Measurements from ENCODE around the gene VSTM4.

VSTM4 gene

GRCh38 chr10:49151481-49151880 is 36.2 kb upstream of the VSTM4 start:
- Histone ChIP-seq H2BK15ac (ENCODE audit: low read depth, poor library complexity, severe bottlenecking) (no peak overlapping the region), H3K4me1 (ENCODE audit: control insufficient read depth, insufficient read depth, low read depth, low read length) (peaks cover 2% of the 10 kb centered on the region), H3K23ac (ENCODE audit: low read length in 2 of 2) (no peak overlapping the region), H3K14ac (ENCODE audit: low read length in 2 of 2) (no peak overlapping the region), H3K4me3 (ENCODE audit: insufficient read depth in 1 of 2, low read depth in 1 of 2, low read length in 2 of 2) (no peak overlapping the region), H3K27ac (ENCODE audit: low read length, poor library complexity, severe bottlenecking) (no peak overlapping the region), H3K27me3 (ENCODE audit: control insufficient read depth in 1 of 2, insufficient read depth in 1 of 2, low read length in 2 of 2) (peaks cover 0 to 7% of the 10 kb centered on the region in 2 experiments), H3K9ac (ENCODE audit: low read length) (no peak overlapping the region), H2BK12ac (ENCODE audit: low read length in 2 of 2) (no peak overlapping the region), H2AFZ (ENCODE audit: low read depth, low read length) (no peak overlapping the region), H2BK120ac (ENCODE audit: low read depth, low read length) (no peak overlapping the region), H3K4ac (ENCODE audit: low read depth in 1 of 2, low read length in 2 of 2) (no peak overlapping the region), H3K36me3 (ENCODE audit: control insufficient read depth in 1 of 2, insufficient read depth in 2 of 2, low read depth in 1 of 2, low read length in 2 of 2) (no peaks in the 10 kb centered on the region), H4K91ac (ENCODE audit: low read length) (no peak overlapping the region), H3K18ac (ENCODE audit: low read depth in 1 of 2, low read length in 2 of 2) (no peak overlapping the region), H3K4me2 (ENCODE audit: low read length, poor library complexity, severe bottlenecking) (no peak overlapping the region), H3K9me3 (ENCODE audit: control insufficient read depth, low read length) (peaks cover 3% of the 10 kb centered on the region), H2AK5ac (ENCODE audit: low read length, severe bottlenecking) (no peak overlapping the region), H3K79me1 (replicated peaks; ENCODE audit: low read length, poor library complexity, severe bottlenecking) (no peaks in the 10 kb centered on the region), H2BK5ac (ENCODE audit: low read depth, low read length, poor library complexity, severe bottlenecking) (no peak overlapping the region), H4K8ac (ENCODE audit: low read length) (no peak overlapping the region)
- WGBS: no CpG with 5 or more reads among the region's 1 CpG
- no peak for DNase-seq

- Histone ChIP-seq H2AK5ac (ENCODE audit: low read length, severe bottlenecking) (no peak overlapping the region), H4K8ac (ENCODE audit: low read length) (no peak overlapping the region), H3K79me1 (replicated peaks; ENCODE audit: low read length, poor library complexity, severe bottlenecking) (no peaks in the 10 kb centered on the region), H3K27ac (ENCODE audit: low read length, poor library complexity, severe bottlenecking) (no peak overlapping the region), H2BK5ac (ENCODE audit: low read depth, low read length, poor library complexity, severe bottlenecking) (no peak overlapping the region), H2BK15ac (ENCODE audit: low read depth, poor library complexity, severe bottlenecking) (no peak overlapping the region), H3K4me2 (ENCODE audit: low read length, poor library complexity, severe bottlenecking) (no peak overlapping the region), H2BK12ac (ENCODE audit: low read length in 2 of 2) (no peak overlapping the region), H3K18ac (ENCODE audit: low read depth in 1 of 2, low read length in 2 of 2) (no peak overlapping the region), H3K36me3 (ENCODE audit: control insufficient read depth in 1 of 2, insufficient read depth in 2 of 2, low read depth in 1 of 2, low read length in 2 of 2) (no peaks in the 10 kb centered on the region), H2AFZ (ENCODE audit: low read depth, low read length) (no peak overlapping the region), H3K9ac (ENCODE audit: low read length) (peak overlapping the region; percentile 14), H3K4me3 (ENCODE audit: insufficient read depth in 1 of 2, low read depth in 1 of 2, low read length in 2 of 2) (no peak overlapping the region), H3K4ac (ENCODE audit: low read depth in 1 of 2, low read length in 2 of 2) (no peak overlapping the region), H3K4me1 (ENCODE audit: control insufficient read depth, insufficient read depth, low read depth, low read length) (peaks cover 2% of the 10 kb centered on the region), H3K9me3 (ENCODE audit: control insufficient read depth, low read length) (peaks cover 3% of the 10 kb centered on the region), H3K23ac (ENCODE audit: low read length in 2 of 2) (no peak overlapping the region), H2BK120ac (ENCODE audit: low read depth, low read length) (no peak overlapping the region), H3K14ac (ENCODE audit: low read length in 2 of 2) (no peak overlapping the region), H3K27me3 (ENCODE audit: control insufficient read depth in 1 of 2, insufficient read depth in 1 of 2, low read length in 2 of 2) (peaks cover 0 to 7% of the 10 kb centered on the region in 2 experiments), H4K91ac (ENCODE audit: low read length) (no peak overlapping the region)
- WGBS: 37% methylated on average over 2 of the region's 2 CpGs
- no peak for DNase-seq
Observed at GRCh38 chr10:49151025-49151445, 35.7 kb upstream of the VSTM4 start.

- Histone ChIP-seq H3K4ac (ENCODE audit: low read depth in 1 of 2, low read length in 2 of 2) (no peak overlapping the region), H2BK12ac (ENCODE audit: low read length in 2 of 2) (no peak overlapping the region), H3K27me3 (ENCODE audit: control insufficient read depth in 1 of 2, insufficient read depth in 1 of 2, low read length in 2 of 2) (peaks cover 0 to 7% of the 10 kb centered on the region in 2 experiments), H3K4me3 (ENCODE audit: insufficient read depth in 1 of 2, low read depth in 1 of 2, low read length in 2 of 2) (no peak overlapping the region), H3K9ac (ENCODE audit: low read length) (peak overlapping the region; percentile 14), H3K18ac (ENCODE audit: low read depth in 1 of 2, low read length in 2 of 2) (no peak overlapping the region), H2AFZ (ENCODE audit: low read depth, low read length) (no peak overlapping the region), H3K9me3 (ENCODE audit: control insufficient read depth, low read length) (peaks cover 3% of the 10 kb centered on the region), H4K91ac (ENCODE audit: low read length) (no peak overlapping the region), H2BK15ac (ENCODE audit: low read depth, poor library complexity, severe bottlenecking) (no peak overlapping the region), H4K8ac (ENCODE audit: low read length) (no peak overlapping the region), H3K14ac (ENCODE audit: low read length in 2 of 2) (no peak overlapping the region), H2BK120ac (ENCODE audit: low read depth, low read length) (no peak overlapping the region), H3K4me1 (ENCODE audit: control insufficient read depth, insufficient read depth, low read depth, low read length) (peaks cover 2% of the 10 kb centered on the region), H2BK5ac (ENCODE audit: low read depth, low read length, poor library complexity, severe bottlenecking) (no peak overlapping the region), H3K36me3 (ENCODE audit: control insufficient read depth in 1 of 2, insufficient read depth in 2 of 2, low read depth in 1 of 2, low read length in 2 of 2) (no peaks in the 10 kb centered on the region), H3K4me2 (ENCODE audit: low read length, poor library complexity, severe bottlenecking) (no peak overlapping the region), H3K27ac (ENCODE audit: low read length, poor library complexity, severe bottlenecking) (no peak overlapping the region), H3K23ac (ENCODE audit: low read length in 2 of 2) (no peak overlapping the region), H3K79me1 (replicated peaks; ENCODE audit: low read length, poor library complexity, severe bottlenecking) (no peaks in the 10 kb centered on the region), H2AK5ac (ENCODE audit: low read length, severe bottlenecking) (no peak overlapping the region)
- DNase-seq: no peak
- WGBS: 77% methylated on average over 5 of the region's 5 CpGs
Observed at GRCh38 chr10:49150426-49150825, 35.1 kb upstream of the VSTM4 start.

GRCh38 chr10:49149881-49150280 is 34.6 kb upstream of the VSTM4 start:
- DNase-seq: no peak
- peaks cover 0 to 7% of the 10 kb centered on the region in 2 experiments for H3K27me3 ChIP-seq (ENCODE audit: control insufficient read depth in 1 of 2, insufficient read depth in 1 of 2, low read length in 2 of 2)
- no peak overlapping the region for H4K91ac ChIP-seq (ENCODE audit: low read length)
- H2AFZ ChIP-seq (ENCODE audit: low read depth, low read length): no peak overlapping the region
- no peaks in the 10 kb centered on the region for H3K79me1 ChIP-seq (replicated peaks; ENCODE audit: low read length, poor library complexity, severe bottlenecking)
- H2BK12ac ChIP-seq (ENCODE audit: low read length in 2 of 2): no peak overlapping the region
- H3K4me3 ChIP-seq (ENCODE audit: insufficient read depth in 1 of 2, low read depth in 1 of 2, low read length in 2 of 2): no peak overlapping the region
- H3K4me1 ChIP-seq (ENCODE audit: control insufficient read depth, insufficient read depth, low read depth, low read length): peaks cover 2% of the 10 kb centered on the region
- no peak overlapping the region for H2BK120ac ChIP-seq (ENCODE audit: low read depth, low read length)
- peaks cover 3% of the 10 kb centered on the region for H3K9me3 ChIP-seq (ENCODE audit: control insufficient read depth, low read length)
- 57% methylated on average over 3 of the region's 3 CpGs for WGBS
- H3K27ac ChIP-seq (ENCODE audit: low read length, poor library complexity, severe bottlenecking): no peak overlapping the region
- H2AK5ac ChIP-seq (ENCODE audit: low read length, severe bottlenecking): no peak overlapping the region
- no peak overlapping the region for H3K9ac ChIP-seq (ENCODE audit: low read length)
- H4K8ac ChIP-seq (ENCODE audit: low read length): no peak overlapping the region
- no peak overlapping the region for H2BK15ac ChIP-seq (ENCODE audit: low read depth, poor library complexity, severe bottlenecking)
- H3K18ac ChIP-seq (ENCODE audit: low read depth in 1 of 2, low read length in 2 of 2): no peak overlapping the region
- no peak overlapping the region for H3K14ac ChIP-seq (ENCODE audit: low read length in 2 of 2)
- no peak overlapping the region for H3K23ac ChIP-seq (ENCODE audit: low read length in 2 of 2)
- H3K4me2 ChIP-seq (ENCODE audit: low read length, poor library complexity, severe bottlenecking): no peak overlapping the region
- no peak overlapping the region for H2BK5ac ChIP-seq (ENCODE audit: low read depth, low read length, poor library complexity, severe bottlenecking)
- no peaks in the 10 kb centered on the region for H3K36me3 ChIP-seq (ENCODE audit: control insufficient read depth in 1 of 2, insufficient read depth in 2 of 2, low read depth in 1 of 2, low read length in 2 of 2)
- no peak overlapping the region for H3K4ac ChIP-seq (ENCODE audit: low read depth in 1 of 2, low read length in 2 of 2)

Measured in mesenchymal stem cell (in vitro differentiated cells and primary cell).